Measurements from ENCODE around the gene ADAP1.
"Not testable (repeated sequence)": the region's sequence is repeated elsewhere in the genome, so short reads cannot be mapped to it uniquely, and the experiment has no call there.

The ADAP1 gene

DNA sequence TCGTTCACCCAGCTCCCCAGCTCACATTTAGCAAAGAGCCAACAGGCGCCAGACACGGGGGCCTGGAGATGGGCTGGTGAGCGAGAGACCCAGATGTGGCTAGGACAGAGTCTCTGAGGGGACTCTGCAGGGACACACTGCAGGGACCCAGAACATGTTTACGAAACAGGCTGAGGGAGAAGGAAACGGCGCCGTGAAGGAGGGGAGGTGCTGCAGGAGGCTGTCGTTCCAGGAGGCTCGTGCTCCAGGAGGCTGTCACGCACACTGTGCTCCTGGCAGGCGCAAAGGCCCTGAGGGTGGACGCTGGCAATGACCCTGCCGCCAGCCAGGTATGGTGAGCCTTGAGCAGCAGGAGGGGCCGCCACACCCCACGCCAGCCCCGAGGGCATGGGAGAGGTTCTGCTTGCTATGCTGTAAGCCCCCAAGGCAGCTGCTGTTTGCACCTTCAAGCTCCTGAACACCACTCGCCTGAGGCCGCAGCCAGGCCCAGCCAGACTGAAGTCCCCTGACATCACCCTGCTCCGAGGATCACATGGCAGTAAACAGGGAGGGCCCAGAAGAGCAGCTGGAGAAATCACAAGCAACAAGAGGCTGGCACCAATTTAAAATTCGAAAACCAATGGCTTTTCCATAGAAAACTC, 27.3 kb downstream of the ADAP1 start:
- TF ChIP-seq, protein P1, sequence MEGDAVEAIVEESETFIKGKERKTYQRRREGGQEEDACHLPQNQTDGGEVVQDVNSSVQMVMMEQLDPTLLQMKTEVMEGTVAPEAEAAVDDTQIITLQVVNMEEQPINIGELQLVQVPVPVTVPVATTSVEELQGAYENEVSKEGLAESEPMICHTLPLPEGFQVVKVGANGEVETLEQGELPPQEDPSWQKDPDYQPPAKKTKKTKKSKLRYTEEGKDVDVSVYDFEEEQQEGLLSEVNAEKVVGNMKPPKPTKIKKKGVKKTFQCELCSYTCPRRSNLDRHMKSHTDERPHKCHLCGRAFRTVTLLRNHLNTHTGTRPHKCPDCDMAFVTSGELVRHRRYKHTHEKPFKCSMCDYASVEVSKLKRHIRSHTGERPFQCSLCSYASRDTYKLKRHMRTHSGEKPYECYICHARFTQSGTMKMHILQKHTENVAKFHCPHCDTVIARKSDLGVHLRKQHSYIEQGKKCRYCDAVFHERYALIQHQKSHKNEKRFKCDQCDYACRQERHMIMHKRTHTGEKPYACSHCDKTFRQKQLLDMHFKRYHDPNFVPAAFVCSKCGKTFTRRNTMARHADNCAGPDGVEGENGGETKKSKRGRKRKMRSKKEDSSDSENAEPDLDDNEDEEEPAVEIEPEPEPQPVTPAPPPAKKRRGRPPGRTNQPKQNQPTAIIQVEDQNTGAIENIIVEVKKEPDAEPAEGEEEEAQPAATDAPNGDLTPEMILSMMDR (IDR thresholded peaks at IDR 0.05; ENCODE audit: extremely low read depth, missing control alignments): no peak

DNA sequence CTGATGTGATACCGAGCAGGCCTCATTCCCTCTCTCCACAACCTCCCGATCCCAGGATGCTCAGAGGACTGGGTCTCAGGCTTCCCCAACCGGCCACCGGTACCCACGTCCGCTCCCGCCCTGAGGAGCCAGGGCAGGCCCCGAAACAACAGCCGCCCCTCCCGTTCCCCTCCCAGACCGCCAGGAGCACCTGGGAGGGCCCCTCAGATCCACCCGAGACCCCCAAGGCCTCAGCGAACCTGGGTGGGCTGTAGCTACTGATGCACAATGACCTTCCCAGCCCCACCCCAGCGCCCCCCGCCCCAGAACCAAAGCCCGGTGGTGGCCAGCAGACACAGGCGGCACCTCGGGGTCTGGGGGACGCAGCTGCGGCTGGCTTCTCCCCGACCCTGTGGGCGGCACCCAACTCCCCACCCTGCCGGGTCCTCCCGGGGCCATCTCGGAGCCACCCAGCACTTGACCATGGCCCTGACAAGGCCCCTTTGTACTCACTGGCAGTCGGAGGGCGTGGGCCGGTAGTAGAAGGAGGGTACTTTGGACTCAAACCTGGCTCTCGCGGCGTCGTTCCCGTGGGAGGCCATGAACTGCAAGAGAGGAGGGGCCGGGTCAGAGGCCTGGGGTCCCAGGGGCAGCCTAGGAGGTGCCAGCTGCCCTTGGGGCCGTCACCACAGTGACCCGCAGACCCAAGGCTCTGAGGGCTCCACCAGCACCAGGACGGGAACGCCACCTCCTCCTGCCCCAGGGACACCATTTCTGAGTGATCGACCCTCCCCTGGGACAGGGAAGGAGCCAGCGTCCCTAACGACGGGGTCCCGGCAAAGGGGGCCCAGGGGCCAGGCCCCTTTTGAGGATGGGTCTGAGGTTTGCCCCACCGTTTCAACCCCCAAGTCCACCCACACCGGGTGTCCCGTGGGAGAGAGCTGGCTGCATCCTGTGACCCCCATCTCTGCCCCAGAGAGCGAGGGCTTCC, 28.1 kb downstream of the ADAP1 start:
- DNase-seq (ENCODE audit: low spot score): no peak

More for the DNA sequence above, 27.3 kb downstream of the ADAP1 start:
- DNase-seq (ENCODE audit: low spot score): no peak

DNA sequence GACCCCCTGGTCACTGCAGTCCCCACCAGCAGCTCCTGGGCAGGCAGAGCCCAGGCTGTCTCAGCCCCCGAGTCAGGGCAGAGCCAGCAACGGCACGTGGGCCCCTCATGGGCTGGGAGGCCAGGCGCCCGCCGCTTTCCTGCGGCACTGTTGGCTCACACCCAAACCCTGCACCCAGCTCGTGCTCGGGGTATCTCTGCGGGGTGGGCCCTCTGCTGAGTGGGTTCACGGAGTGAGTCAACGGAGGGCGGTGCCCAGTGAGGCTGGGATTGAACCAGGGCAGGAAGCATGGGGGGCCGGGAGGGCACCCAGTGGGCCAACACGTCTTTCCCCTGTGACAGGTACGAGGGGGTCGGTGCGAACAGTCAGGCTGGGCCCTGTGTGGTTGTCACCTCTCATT, 28.9 kb downstream of the ADAP1 start:
- TF ChIP-seq, protein P1 (IDR thresholded peaks at IDR 0.05; ENCODE audit: extremely low read depth, missing control alignments): no peak
- no peak for DNase-seq (ENCODE audit: low spot score)

More for the DNA sequence above, 28.1 kb downstream of the ADAP1 start:
- TF ChIP-seq, protein P1 (IDR thresholded peaks at IDR 0.05; ENCODE audit: extremely low read depth, missing control alignments): no peak

DNA sequence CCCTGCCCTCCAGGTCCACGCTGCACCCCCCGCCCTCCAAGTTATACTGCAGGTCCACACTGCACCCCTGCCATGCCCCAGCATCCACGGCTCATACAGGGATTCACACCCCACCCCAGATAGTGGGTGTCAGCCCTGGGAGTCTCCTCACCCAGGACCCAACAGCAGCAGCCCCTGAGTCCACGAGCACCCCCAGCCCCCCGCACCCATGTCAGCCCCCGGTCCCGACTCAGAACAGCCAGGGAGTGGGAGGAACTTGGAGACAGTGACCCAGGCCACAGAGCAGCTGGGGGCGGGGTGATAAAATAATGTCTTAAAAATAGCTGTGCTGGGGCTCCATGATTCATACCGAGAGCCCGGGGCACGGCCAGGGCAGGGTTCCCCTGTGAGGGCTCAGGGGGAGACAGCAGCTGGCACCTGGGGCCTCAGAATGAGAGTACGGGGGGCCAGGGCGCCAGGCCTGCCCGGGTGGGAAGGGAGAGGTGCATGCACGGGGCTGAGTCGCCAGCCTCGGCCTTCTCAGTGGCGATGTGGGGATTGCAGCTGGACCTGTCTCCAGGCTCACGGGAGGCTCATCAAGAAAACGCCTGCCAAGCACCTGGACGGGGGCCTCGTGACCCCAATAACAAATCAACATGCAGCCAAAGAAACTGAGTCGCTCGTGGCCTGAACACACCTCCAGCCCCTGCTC, 29.8 kb downstream of the ADAP1 start:
- TF ChIP-seq, protein P1 (IDR thresholded peaks at IDR 0.05; ENCODE audit: extremely low read depth, missing control alignments): no peak
- peak; percentile 81 for DNase-seq (ENCODE audit: low spot score)

DNA sequence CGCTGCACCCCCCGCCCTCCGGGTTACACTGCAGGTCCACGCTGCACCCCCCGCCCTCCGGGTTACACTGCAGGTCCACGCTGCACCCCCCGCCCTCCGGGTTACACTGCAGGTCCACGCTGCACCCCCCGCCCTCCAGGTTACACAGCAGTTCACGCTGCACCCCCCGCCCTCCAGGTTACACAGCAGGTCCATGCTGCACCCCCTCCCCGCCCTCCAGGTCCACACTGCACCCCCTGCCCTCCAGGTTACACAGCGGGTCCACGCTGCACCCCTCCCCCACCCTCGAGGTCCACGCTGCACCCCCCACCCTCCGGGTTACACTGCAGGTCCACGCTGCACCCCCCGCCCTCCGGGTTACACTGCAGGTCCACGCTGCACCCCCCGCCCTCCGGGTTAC, 30.4 kb downstream of the ADAP1 start:
- not testable (repeated sequence) for DNase-seq (ENCODE audit: low spot score)

DNA sequence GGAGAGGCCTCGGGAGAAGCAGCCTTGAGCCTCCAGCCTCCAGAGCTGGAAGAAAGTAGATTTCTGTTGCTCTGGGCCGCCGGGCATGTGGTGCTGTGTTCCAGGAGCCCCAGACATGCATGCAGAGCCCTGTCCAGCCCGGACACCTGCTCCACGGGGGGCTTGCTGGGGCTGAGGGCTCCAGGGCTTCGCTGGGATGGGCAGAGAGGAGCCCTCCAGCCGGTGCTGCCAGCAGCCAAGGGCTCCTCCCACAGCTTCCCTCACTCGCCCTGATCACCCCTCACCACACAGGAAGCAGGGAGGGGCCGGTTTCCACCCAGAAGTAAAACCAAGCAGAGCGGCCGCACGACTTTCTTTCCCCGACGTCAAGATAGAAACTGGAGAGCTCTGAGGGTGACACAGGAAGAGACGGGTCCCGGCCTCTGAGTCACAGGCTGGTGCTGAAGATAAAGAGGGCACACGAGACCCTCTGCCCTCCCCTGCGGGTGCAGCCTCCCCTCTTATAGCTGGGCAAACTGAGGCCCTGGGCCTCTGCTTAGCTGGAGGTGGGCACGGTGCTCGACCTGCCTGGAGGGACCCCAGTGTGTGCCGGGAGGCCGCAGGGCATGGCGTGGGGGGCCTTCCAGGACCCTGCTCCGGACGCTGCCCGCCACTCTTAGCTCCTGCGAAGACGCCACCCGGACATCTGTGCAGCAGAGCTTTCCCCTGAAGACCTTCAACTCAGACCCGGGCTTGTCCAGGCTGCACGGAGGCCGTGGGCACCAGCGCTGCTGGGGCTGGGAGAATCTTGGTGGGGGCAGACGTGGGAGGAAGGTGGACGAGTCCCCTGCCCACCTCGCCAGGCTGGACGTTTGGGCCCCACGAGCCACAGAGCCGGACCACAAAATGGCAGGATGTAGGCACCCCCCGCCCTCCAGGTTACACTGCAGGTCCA, 31.1 kb downstream of the ADAP1 start:
- TF ChIP-seq, protein P1 (IDR thresholded peaks at IDR 0.05; ENCODE audit: extremely low read depth, missing control alignments): no peak

More for the DNA sequence above, 31.1 kb downstream of the ADAP1 start:
- DNase-seq (ENCODE audit: low spot score): peak; percentile 93
